MCF 10A (cell line): ENCODE results near the gene ALMS1. TPM values are rescaled to one million over a fixed set of nuclear protein-coding genes. Genes with fewer than 3 reads are reported as not detected.

Experiments used
- BruUV-seq: library from RNA; stranded (reverse); fragments of 400-500 nt; replicated peaks from 2 replicates; lab custom pipeline; 2021; lab: Mats Ljungman, UMichigan
- CTCF ChIA-PET: fragments of 300-600 bp; sonication (Branson Sonifier 250); formaldehyde crosslinking; extraction: SDS; loops from one replicate; lab custom pipeline; 2021; ENCODE audit warnings: antibody characterized with exemption, inconsistent platforms; lab: Yijun Ruan, JAX
- POLR2A ChIA-PET: fragments of 300-600, 350-650 bp; sonication (Branson Sonifier 250); formaldehyde crosslinking; extraction: SDS; loops from one replicate; lab custom pipeline; 2020; ENCODE audit warnings: antibody characterized with exemption, inconsistent platforms; lab: Yijun Ruan, JAX
- DNase-seq: peaks from one replicate; pipeline ENCODE4 v3.0.0-alpha.2; 2018; ENCODE audit not compliant: unreplicated experiment
- H3K27ac Mint-ChIP-seq: one replicate; pipeline ENCODE4 v1.8.0; 2022; ENCODE audit warnings: mild to moderate bottlenecking, low read depth, mixed read lengths; ENCODE audit not compliant: unreplicated experiment
- H3K27me3 Mint-ChIP-seq: one replicate; pipeline ENCODE4 v1.8.0; 2022; ENCODE audit warnings: mixed read lengths; ENCODE audit not compliant: insufficient read depth, unreplicated experiment
- H3K36me3 Mint-ChIP-seq: one replicate; pipeline ENCODE4 v1.8.0; 2022; ENCODE audit warnings: mild to moderate bottlenecking, moderate library complexity, mixed read lengths; ENCODE audit not compliant: insufficient read depth, unreplicated experiment
- H3K4me1 Mint-ChIP-seq: one replicate; pipeline ENCODE4 v1.8.0; 2022; ENCODE audit warnings: mixed read lengths; ENCODE audit not compliant: insufficient read depth, unreplicated experiment
- H3K4me3 Mint-ChIP-seq: one replicate; pipeline ENCODE4 v1.8.0; 2022; ENCODE audit warnings: mild to moderate bottlenecking, moderate library complexity, mixed read lengths; ENCODE audit not compliant: unreplicated experiment
- H3K9me3 Mint-ChIP-seq: one replicate; pipeline ENCODE4 v1.8.0; 2022; ENCODE audit warnings: mixed read lengths; ENCODE audit not compliant: unreplicated experiment
- intact Hi-C: fragments of 100-400 bp; cut with micrococcal nuclease; formaldehyde crosslinking; loops from 2 replicates; pipeline ENCODE4 v1.14.1; 2022
- total RNA-seq: library from RNA; stranded (reverse); gene quantifications from 2 replicates; pipeline ENCODE4 v1.2.3, GENCODE V29; 2022
- TF ChIP-seq, protein P1 (sequence below): fragments of 200-600 bp; IDR thresholded peaks from one replicate; pipeline ENCODE4 v1.8.0; 2022; ENCODE audit warnings: antibody characterized with exemption, mild to moderate bottlenecking; ENCODE audit not compliant: unreplicated experiment

ALMS1 gene
- total RNA-seq, 1 experiment from 2014 or later, result 8.3 TPM

- H3K27me3 Mint-ChIP-seq, result no peaks in the 10 kb centered on the region
- no peak overlapping the region for H3K27ac Mint-ChIP-seq
- TF ChIP-seq, protein P1, sequence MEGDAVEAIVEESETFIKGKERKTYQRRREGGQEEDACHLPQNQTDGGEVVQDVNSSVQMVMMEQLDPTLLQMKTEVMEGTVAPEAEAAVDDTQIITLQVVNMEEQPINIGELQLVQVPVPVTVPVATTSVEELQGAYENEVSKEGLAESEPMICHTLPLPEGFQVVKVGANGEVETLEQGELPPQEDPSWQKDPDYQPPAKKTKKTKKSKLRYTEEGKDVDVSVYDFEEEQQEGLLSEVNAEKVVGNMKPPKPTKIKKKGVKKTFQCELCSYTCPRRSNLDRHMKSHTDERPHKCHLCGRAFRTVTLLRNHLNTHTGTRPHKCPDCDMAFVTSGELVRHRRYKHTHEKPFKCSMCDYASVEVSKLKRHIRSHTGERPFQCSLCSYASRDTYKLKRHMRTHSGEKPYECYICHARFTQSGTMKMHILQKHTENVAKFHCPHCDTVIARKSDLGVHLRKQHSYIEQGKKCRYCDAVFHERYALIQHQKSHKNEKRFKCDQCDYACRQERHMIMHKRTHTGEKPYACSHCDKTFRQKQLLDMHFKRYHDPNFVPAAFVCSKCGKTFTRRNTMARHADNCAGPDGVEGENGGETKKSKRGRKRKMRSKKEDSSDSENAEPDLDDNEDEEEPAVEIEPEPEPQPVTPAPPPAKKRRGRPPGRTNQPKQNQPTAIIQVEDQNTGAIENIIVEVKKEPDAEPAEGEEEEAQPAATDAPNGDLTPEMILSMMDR, result no peak
- CTCF ChIA-PET, result no interaction called here
- no peaks in the 10 kb centered on the region for H3K4me1 Mint-ChIP-seq
- peaks cover 4% of the 10 kb centered on the region for H3K36me3 Mint-ChIP-seq
- H3K9me3 Mint-ChIP-seq, result no peaks in the 10 kb centered on the region
- no peak overlapping the region for H3K4me3 Mint-ChIP-seq
- POLR2A ChIA-PET, result no interaction called here
- intact Hi-C loops, result no loop called here
- DNase-seq, result no peak
- BruUV-seq, result no TSS peak
Measured at GRCh38 chr2:73566288-73566878, 180.7 kb downstream of the ALMS1 start.

GRCh38 chr2:73575261-73575660 is 189.6 kb downstream of the ALMS1 start:
- ChIA-PET CTCF (no interaction called here), POLR2A (interaction anchor here (0.6 kb wide), 1 partner anchor 13 kb away, joined by 3 read pairs; no protein-coding TSS in a partner anchor)
- intact Hi-C loops, result no loop called here

GRCh38 chr2:73582364-73582763 is 196.7 kb downstream of the ALMS1 start:
- no peaks in the 10 kb centered on the region for H3K27me3 Mint-ChIP-seq
- no peak overlapping the region for H3K27ac Mint-ChIP-seq
- ChIA-PET POLR2A (interaction anchor here (0.6 kb wide), 1 partner anchor 641 kb away, joined by 4 read pairs; no protein-coding TSS in a partner anchor), CTCF (no interaction called here)
- H3K4me1 Mint-ChIP-seq, result no peaks in the 10 kb centered on the region
- peaks cover 12% of the 10 kb centered on the region for H3K9me3 Mint-ChIP-seq
- intact Hi-C loops, result no loop called here
- no peak overlapping the region for H3K4me3 Mint-ChIP-seq
- no peak for DNase-seq
- H3K36me3 Mint-ChIP-seq, result peaks cover 9% of the 10 kb centered on the region
- TF ChIP-seq, protein P1, result no peak
- BruUV-seq, result no TSS peak

More at GRCh38 chr2:73575261-73575660, 189.6 kb downstream of the ALMS1 start:
- BruUV-seq, result no TSS peak
- Mint-ChIP-seq H3K4me1 (no peaks in the 10 kb centered on the region), H3K27me3 (no peaks in the 10 kb centered on the region), H3K9me3 (peaks cover 9% of the 10 kb centered on the region), H3K36me3 (peaks cover 9% of the 10 kb centered on the region), H3K4me3 (no peak overlapping the region), H3K27ac (no peak overlapping the region)
- TF ChIP-seq, protein P1, result no peak
- DNase-seq, result no peak

- H3K4me3 Mint-ChIP-seq, result no peak overlapping the region
- POLR2A ChIA-PET, result interaction anchor here (1.1 kb wide), 1 partner anchor 9 kb away, joined by 4 read pairs; no protein-coding TSS in a partner anchor
- no peak for DNase-seq
- H3K4me1 Mint-ChIP-seq, result no peaks in the 10 kb centered on the region
- TF ChIP-seq, protein P1, result no peak
- intact Hi-C loops, result no loop called here
- no peaks in the 10 kb centered on the region for H3K36me3 Mint-ChIP-seq
- H3K27ac Mint-ChIP-seq, result no peak overlapping the region
- CTCF ChIA-PET, result interaction anchor here (0.7 kb wide), 1 partner anchor 27 kb away, joined by 4 read pairs; no protein-coding TSS in a partner anchor
- no TSS peak for BruUV-seq
- H3K9me3 Mint-ChIP-seq, result no peaks in the 10 kb centered on the region
- H3K27me3 Mint-ChIP-seq, result no peaks in the 10 kb centered on the region
Measured at GRCh38 chr2:73588177-73588576, 202.5 kb downstream of the ALMS1 start.
